Hepatocyte (in vitro differentiated cells): ENCODE measurements around the gene LMF1.

Experiments used
- CTCF ChIP-seq: fragments of 200-600 bp; sonication (generic); IDR thresholded peaks from 2 replicates; pipeline ENCODE4 v1.5.1; 2016; ENCODE audit warnings: antibody characterized with exemption, mild to moderate bottlenecking; ENCODE audit not compliant: poor library complexity
- EZH2 ChIP-seq: fragments of 200-600 bp; sonication (generic); IDR thresholded peaks from 2 replicates; pipeline ENCODE4 v1.6.1; 2016; ENCODE audit warnings: antibody characterized with exemption, mild to moderate bottlenecking, borderline replicate concordance

GRCh38 chr16:891353-891740 lies 79.4 kb downstream of the LMF1 start:
- TF ChIP-seq CTCF (no peak), EZH2 (no peak)
